Measurements from ENCODE around the gene NEK4. TPM values are rescaled to one million over a fixed set of nuclear protein-coding genes. Genes with fewer than 3 reads are reported as not detected.

Gene NEK4
- total RNA-seq, 1 experiment from 2014 or later, result 22.0 TPM

GRCh38 chr3:52786330-52787215, 15.8 kb upstream of the NEK4 start:
- H3K4me1 ChIP-seq (ENCODE audit: insufficient read depth, low read length, poor library complexity, severe bottlenecking), result no peaks in the 10 kb centered on the region
- no TSS peak for BruUV-seq (replicated peaks)
- no peaks in the 10 kb centered on the region for H3K36me3 ChIP-seq (ENCODE audit: insufficient read depth, low read length, poor library complexity, severe bottlenecking)
- intact Hi-C loops (cut with micrococcal nuclease; ENCODE audit: unreplicated experiment), result no loop called here
- H3K4me3 ChIP-seq (ENCODE audit: low read depth, low read length, poor library complexity, severe bottlenecking), result no peak overlapping the region
- no peak for TF ChIP-seq EZH2 (IDR thresholded peaks at IDR 0.05; ENCODE audit: borderline replicate concordance, low read depth, low read length, poor library complexity, severe bottlenecking)
- TF ChIP-seq CTCF (conservative IDR thresholded peaks at IDR 0.05; ENCODE audit: low read depth, low read length), result no peak
- H3K27ac ChIP-seq (ENCODE audit: low read depth, low read length, poor library complexity, severe bottlenecking), result no peak overlapping the region
- CTCF ChIA-PET, result no interaction called here
- DNase-seq (ENCODE audit: low spot score), result no peak
- no peaks in the 10 kb centered on the region for H3K9me3 ChIP-seq (ENCODE audit: low read depth, low read length, poor library complexity, severe bottlenecking)
- no peaks in the 10 kb centered on the region for H3K27me3 ChIP-seq (replicated peaks; ENCODE audit: insufficient read depth, low read depth, low read length, poor library complexity)
- POLR2A ChIA-PET (ENCODE audit: low non-redundant PET), result no interaction called here

GRCh38 chr3:52784931-52785590, 14.3 kb upstream of the NEK4 start:
- no peaks in the 10 kb centered on the region for H3K36me3 ChIP-seq (ENCODE audit: insufficient read depth, low read length, poor library complexity, severe bottlenecking)
- no peak for DNase-seq (ENCODE audit: low spot score)
- H3K4me3 ChIP-seq (ENCODE audit: low read depth, low read length, poor library complexity, severe bottlenecking), result no peak overlapping the region
- H3K27me3 ChIP-seq (replicated peaks; ENCODE audit: insufficient read depth, low read depth, low read length, poor library complexity), result no peaks in the 10 kb centered on the region
- no peaks in the 10 kb centered on the region for H3K4me1 ChIP-seq (ENCODE audit: insufficient read depth, low read length, poor library complexity, severe bottlenecking)
- intact Hi-C loops (cut with micrococcal nuclease; ENCODE audit: unreplicated experiment), result no loop called here
- CTCF ChIA-PET, result no interaction called here
- H3K9me3 ChIP-seq (ENCODE audit: low read depth, low read length, poor library complexity, severe bottlenecking), result no peaks in the 10 kb centered on the region
- no peak for TF ChIP-seq CTCF (conservative IDR thresholded peaks at IDR 0.05; ENCODE audit: low read depth, low read length)
- TF ChIP-seq EZH2 (IDR thresholded peaks at IDR 0.05; ENCODE audit: borderline replicate concordance, low read depth, low read length, poor library complexity, severe bottlenecking), result no peak
- no peak overlapping the region for H3K27ac ChIP-seq (ENCODE audit: low read depth, low read length, poor library complexity, severe bottlenecking)
- POLR2A ChIA-PET (ENCODE audit: low non-redundant PET), result no interaction called here
- BruUV-seq (replicated peaks), result no TSS peak

GRCh38 chr3:52784021-52784621, 13.4 kb upstream of the NEK4 start:
- H3K27ac ChIP-seq (ENCODE audit: low read depth, low read length, poor library complexity, severe bottlenecking), result no peak overlapping the region
- POLR2A ChIA-PET (ENCODE audit: low non-redundant PET), result no interaction called here
- no peaks in the 10 kb centered on the region for H3K9me3 ChIP-seq (ENCODE audit: low read depth, low read length, poor library complexity, severe bottlenecking)
- no peak overlapping the region for H3K4me3 ChIP-seq (ENCODE audit: low read depth, low read length, poor library complexity, severe bottlenecking)
- no peaks in the 10 kb centered on the region for H3K27me3 ChIP-seq (replicated peaks; ENCODE audit: insufficient read depth, low read depth, low read length, poor library complexity)
- no peaks in the 10 kb centered on the region for H3K36me3 ChIP-seq (ENCODE audit: insufficient read depth, low read length, poor library complexity, severe bottlenecking)
- no peaks in the 10 kb centered on the region for H3K4me1 ChIP-seq (ENCODE audit: insufficient read depth, low read length, poor library complexity, severe bottlenecking)
- CTCF ChIA-PET, result no interaction called here
- no peak for DNase-seq (ENCODE audit: low spot score)
- intact Hi-C loops (cut with micrococcal nuclease; ENCODE audit: unreplicated experiment), result no loop called here
- no TSS peak for BruUV-seq (replicated peaks)
- TF ChIP-seq EZH2 (IDR thresholded peaks at IDR 0.05; ENCODE audit: borderline replicate concordance, low read depth, low read length, poor library complexity, severe bottlenecking) (no peak), CTCF (conservative IDR thresholded peaks at IDR 0.05; ENCODE audit: low read depth, low read length) (no peak)
